Trophoblast cell (in vitro differentiated cells and primary cell): ENCODE measurements around the gene YIF1A.
"Not testable (repeated sequence)": the region's sequence is repeated elsewhere in the genome, so short reads cannot be mapped to it uniquely, and the experiment has no call there.

Source experiments
- DNase-seq, 2 donors: peaks; one replicate each; pipeline ENCODE4 v3.0.0-alpha.2; 2016
- H2AFZ ChIP-seq: 2 replicates; pipeline ENCODE4 v1.6.1; 2013; ENCODE audit warnings: low read length, moderate library complexity, mild to moderate bottlenecking; ENCODE audit not compliant: insufficient read depth, poor library complexity
- H2AK5ac ChIP-seq: 2 replicates; pipeline ENCODE4 v1.6.1; 2013; ENCODE audit warnings: mild to moderate bottlenecking, low read length
- H2BK120ac ChIP-seq: 2 replicates; pipeline ENCODE4 v1.6.1; 2013; ENCODE audit warnings: low read length, mild to moderate bottlenecking, moderate library complexity; ENCODE audit not compliant: insufficient read depth, poor library complexity
- H2BK12ac ChIP-seq: 2 replicates; pipeline ENCODE4 v1.6.1; 2013; ENCODE audit warnings: mild to moderate bottlenecking, low read length, moderate library complexity
- H2BK5ac ChIP-seq: 2 replicates; pipeline ENCODE4 v1.6.1; 2013; ENCODE audit warnings: low read length, low read depth, moderate library complexity, mild to moderate bottlenecking; ENCODE audit not compliant: poor library complexity
- H3K14ac ChIP-seq: 2 replicates; pipeline ENCODE4 v1.6.1; 2013; ENCODE audit warnings: mild to moderate bottlenecking, low read length
- H3K18ac ChIP-seq: 2 replicates; pipeline ENCODE4 v1.6.1; 2013; ENCODE audit warnings: mild to moderate bottlenecking, low read length
- H3K23ac ChIP-seq: 2 replicates; pipeline ENCODE4 v1.6.1; 2013; ENCODE audit warnings: low read length
- H3K27ac ChIP-seq: 2 replicates; pipeline ENCODE4 v1.5.1; 2013; ENCODE audit warnings: low read depth, mild to moderate bottlenecking, inconsistent platforms, low read length, moderate library complexity
- H3K27me3 ChIP-seq: 2 replicates; pipeline ENCODE4 v1.6.1; 2013; ENCODE audit warnings: inconsistent platforms, mild to moderate bottlenecking, low read length, moderate library complexity; ENCODE audit not compliant: insufficient read depth
- H3K36me3 ChIP-seq, 2 experiments: 1 replicate in 1 of 2; 2 replicates in 1 of 2; pipeline ENCODE4 v1.6.1; 2013; ENCODE audit warnings: low read length in 2 of 2, mild to moderate bottlenecking in 2 of 2, moderate library complexity in 1 of 2; ENCODE audit not compliant: insufficient read depth in 2 of 2, control insufficient read depth in 1 of 2
- H3K4ac ChIP-seq: 2 replicates; pipeline ENCODE4 v1.6.1; 2013; ENCODE audit warnings: low read depth, mild to moderate bottlenecking, low read length, moderate library complexity
- H3K4me1 ChIP-seq, 2 experiments: 1 replicate in 1 of 2; 2 replicates in 1 of 2; pipeline ENCODE4 v1.6.1; 2013; ENCODE audit warnings: low read length in 2 of 2, mild to moderate bottlenecking in 2 of 2, moderate library complexity in 1 of 2; ENCODE audit not compliant: insufficient read depth in 2 of 2, control insufficient read depth in 1 of 2
- H3K4me2 ChIP-seq: 2 replicates; pipeline ENCODE4 v1.6.1; 2013; ENCODE audit warnings: inconsistent platforms, mild to moderate bottlenecking, low read length, moderate library complexity
- H3K4me3 ChIP-seq: 2 replicates; pipeline ENCODE4 v1.5.1; 2013; ENCODE audit warnings: mild to moderate bottlenecking, low read depth, low read length, inconsistent platforms
- H3K79me1 ChIP-seq: one replicate; pipeline ENCODE4 v1.6.1; 2013; ENCODE audit warnings: low read length
- H3K79me2 ChIP-seq: 2 replicates; pipeline ENCODE4 v1.6.1; 2013; ENCODE audit warnings: low read length, mild to moderate bottlenecking; ENCODE audit not compliant: control insufficient read depth, insufficient read depth, poor library complexity
- H3K9ac ChIP-seq: 2 replicates; pipeline ENCODE4 v1.6.1; 2013; ENCODE audit warnings: mild to moderate bottlenecking, low read length
- H3K9me3 ChIP-seq: 2 replicates; pipeline ENCODE4 v1.6.1; 2013; ENCODE audit warnings: low read depth, mild to moderate bottlenecking, control low read depth, inconsistent platforms, low read length; ENCODE audit not compliant: insufficient read depth
- H4K12ac ChIP-seq: 2 replicates; pipeline ENCODE4 v1.6.1; 2013; ENCODE audit warnings: low read depth, mild to moderate bottlenecking, low read length, moderate library complexity
- H4K8ac ChIP-seq: 2 replicates; pipeline ENCODE4 v1.6.1; 2013; ENCODE audit warnings: low read depth, mild to moderate bottlenecking, low read length, moderate library complexity
- H4K91ac ChIP-seq: one replicate; pipeline ENCODE4 v1.6.1; 2013; ENCODE audit warnings: low read depth, mild to moderate bottlenecking, low read length, moderate library complexity
- WGBS: extraction: QIAGEN DNeasy Blood & Tissue Kit; methylation state at CpG from one replicate; pipeline ENCODE4 v1.1.7; 2013; ENCODE audit warnings: missing lambda C conversion rate; ENCODE audit not compliant: insufficient read length, insufficient coverage; ENCODE audit errors: extremely low coverage; 5-methylcytosine and 5-hydroxymethylcytosine counted together

YIF1A gene

GRCh38 chr11:66278363-66279091 is 10.4 kb downstream of the YIF1A start:
- Histone ChIP-seq H3K9me3 (no peaks in the 10 kb centered on the region), H3K4me1 (peaks cover 5 to 7% of the 10 kb centered on the region in 2 experiments), H3K18ac (no peak overlapping the region), H2AK5ac (no peak overlapping the region), H2BK5ac (no peak overlapping the region), H2AFZ (no peak overlapping the region), H3K9ac (no peak overlapping the region), H3K4me2 (peak overlapping the region; percentile 56), H3K27me3 (no peaks in the 10 kb centered on the region), H3K36me3 (peaks cover 27 to 33% of the 10 kb centered on the region in 2 experiments), H3K14ac (no peak overlapping the region), H4K12ac (no peak overlapping the region), H2BK12ac (no peak overlapping the region), H3K4ac (no peak overlapping the region), H4K8ac (no peak overlapping the region), H3K4me3 (no peak overlapping the region), H3K79me2 (no peaks in the 10 kb centered on the region), H4K91ac (no peak overlapping the region), H3K27ac (no peak overlapping the region), H2BK120ac (no peak overlapping the region), H3K79me1 (no peaks in the 10 kb centered on the region), H3K23ac (no peak overlapping the region)
- WGBS = no CpG with 5 or more reads among the region's 45 CpGs
- DNase-seq = peak in 1 of 2 donors; percentile 21

GRCh38 chr11:66277471-66278362 is 11.2 kb downstream of the YIF1A start, which contains the start of gene CNIH2:
Gene CNIH2 (plus strand): TSS chr11:66278175. CDS start chr11:66278457, 282 bp downstream.
- H3K4me3 ChIP-seq = peak within 1 kb of the TSS; percentile 42
- no peaks in the 10 kb centered on the region for H3K79me1 ChIP-seq
- no peak within 1 kb of the TSS for H3K27ac ChIP-seq
- peaks cover 5 to 7% of the 10 kb centered on the region in 2 experiments for H3K4me1 ChIP-seq
- peak within 1 kb of the TSS; percentile 56 for H3K4me2 ChIP-seq
- no peak within 1 kb of the TSS for H3K4ac ChIP-seq
- H3K9me3 ChIP-seq = no peaks in the 10 kb centered on the region
- no peak within 1 kb of the TSS for H2BK120ac ChIP-seq
- H3K36me3 ChIP-seq = peaks cover 32 to 38% of the 10 kb centered on the region in 2 experiments
- peak within 1 kb of the TSS; percentile 54 for H3K14ac ChIP-seq
- no peak within 1 kb of the TSS for H2BK12ac ChIP-seq
- no peak within 1 kb of the TSS for H4K8ac ChIP-seq
- peak within 1 kb of the TSS; percentile 25 for H2AFZ ChIP-seq
- no peaks in the 10 kb centered on the region for H3K27me3 ChIP-seq
- H3K18ac ChIP-seq = peak within 1 kb of the TSS; percentile 41
- no CpG with 5 or more reads among the region's 84 CpGs for WGBS
- DNase-seq = peak in 1 of 2 donors; percentile 61
- no peak within 1 kb of the TSS for H3K23ac ChIP-seq
- H2BK5ac ChIP-seq = no peak within 1 kb of the TSS
- H3K9ac ChIP-seq = no peak within 1 kb of the TSS
- H2AK5ac ChIP-seq = peak within 1 kb of the TSS; percentile 39
- H4K12ac ChIP-seq = peak within 1 kb of the TSS; percentile 8
- H3K79me2 ChIP-seq = no peaks in the 10 kb centered on the region
- no peak within 1 kb of the TSS for H4K91ac ChIP-seq

GRCh38 chr11:66277064-66277463 is 11.9 kb downstream of the YIF1A start:
- not testable (repeated sequence) for H2AFZ ChIP-seq, H4K91ac ChIP-seq, H3K18ac ChIP-seq, H3K27ac ChIP-seq, H2BK120ac ChIP-seq, H3K4me3 ChIP-seq, H2BK5ac ChIP-seq, H4K12ac ChIP-seq, H3K4me2 ChIP-seq, H3K79me1 ChIP-seq, H4K8ac ChIP-seq, DNase-seq, H3K14ac ChIP-seq, H3K79me2 ChIP-seq, H2AK5ac ChIP-seq, H2BK12ac ChIP-seq, H3K27me3 ChIP-seq, H3K9ac ChIP-seq, H3K9me3 ChIP-seq, H3K23ac ChIP-seq, H3K4me1 ChIP-seq, H3K4ac ChIP-seq
- no CpG with 5 or more reads among the region's 4 CpGs for WGBS
- peaks cover 38 to 45% of the 10 kb centered on the region in 2 experiments for H3K36me3 ChIP-seq

- not testable (repeated sequence) for H3K14ac ChIP-seq, H4K91ac ChIP-seq, H3K79me1 ChIP-seq, H3K27me3 ChIP-seq, H3K23ac ChIP-seq, DNase-seq, H3K27ac ChIP-seq, H2AK5ac ChIP-seq, H4K12ac ChIP-seq, H3K4me3 ChIP-seq, H2AFZ ChIP-seq, H3K4me1 ChIP-seq, H3K9ac ChIP-seq, H3K4me2 ChIP-seq, H3K9me3 ChIP-seq, H4K8ac ChIP-seq, H2BK120ac ChIP-seq, H2BK5ac ChIP-seq, H3K79me2 ChIP-seq, H3K4ac ChIP-seq, H3K18ac ChIP-seq, H2BK12ac ChIP-seq
- peaks cover 42 to 49% of the 10 kb centered on the region in 2 experiments for H3K36me3 ChIP-seq
- no CpG with 5 or more reads among the region's 13 CpGs for WGBS
These were observed 12.3 kb downstream of the YIF1A start for GRCh38 chr11:66276619-66277018.
